Activated naive CD8-positive, alpha-beta T cell (primary cell): Measurements from ENCODE around the gene RYR3.

Experiments
- H3K27ac Mint-ChIP-seq: one replicate; pipeline ENCODE4 v1.8.0; 2021; ENCODE audit warnings: mixed read lengths
- H3K27me3 Mint-ChIP-seq: one replicate; pipeline ENCODE4 v1.8.0; 2021; ENCODE audit warnings: mixed read lengths
- H3K36me3 Mint-ChIP-seq: one replicate; pipeline ENCODE4 v1.8.0; 2021; ENCODE audit warnings: mixed read lengths
- H3K4me1 Mint-ChIP-seq: one replicate; pipeline ENCODE4 v1.8.0; 2021; ENCODE audit warnings: low read depth, mixed read lengths
- H3K4me3 Mint-ChIP-seq: one replicate; pipeline ENCODE4 v1.8.0; 2021; ENCODE audit warnings: mild to moderate bottlenecking, mixed read lengths
- H3K9me3 Mint-ChIP-seq: one replicate; pipeline ENCODE4 v1.8.0; 2021; ENCODE audit warnings: low read depth, mixed read lengths

The RYR3 gene

GRCh38 chr15:33621141-33621540, 310.4 kb downstream of the RYR3 start:
- no peaks in the 10 kb centered on the region for H3K9me3 Mint-ChIP-seq

GRCh38 chr15:33623010-33623409, 312.2 kb downstream of the RYR3 start:
- Mint-ChIP-seq H3K9me3 (no peaks in the 10 kb centered on the region), H3K27me3 (peaks cover 22% of the 10 kb centered on the region), H3K4me3 (no peak overlapping the region), H3K36me3 (no peaks in the 10 kb centered on the region), H3K27ac (no peak overlapping the region), H3K4me1 (no peaks in the 10 kb centered on the region)

More at GRCh38 chr15:33621141-33621540, 310.4 kb downstream of the RYR3 start:
- peaks cover 20% of the 10 kb centered on the region for H3K27me3 Mint-ChIP-seq
- H3K36me3 Mint-ChIP-seq = no peaks in the 10 kb centered on the region
- H3K4me1 Mint-ChIP-seq = no peaks in the 10 kb centered on the region
- H3K27ac Mint-ChIP-seq = no peak overlapping the region
- no peak overlapping the region for H3K4me3 Mint-ChIP-seq

GRCh38 chr15:33624439-33624838, 313.7 kb downstream of the RYR3 start:
- Mint-ChIP-seq H3K4me3 (no peak overlapping the region), H3K36me3 (no peaks in the 10 kb centered on the region), H3K27me3 (peaks cover 22% of the 10 kb centered on the region), H3K4me1 (no peaks in the 10 kb centered on the region), H3K27ac (no peak overlapping the region), H3K9me3 (no peaks in the 10 kb centered on the region)

GRCh38 chr15:33629647-33630046, 318.9 kb downstream of the RYR3 start:
- Mint-ChIP-seq H3K9me3 (no peaks in the 10 kb centered on the region), H3K4me1 (no peaks in the 10 kb centered on the region), H3K36me3 (no peaks in the 10 kb centered on the region), H3K4me3 (no peak overlapping the region), H3K27ac (no peak overlapping the region), H3K27me3 (peaks cover 9% of the 10 kb centered on the region)

DNA sequence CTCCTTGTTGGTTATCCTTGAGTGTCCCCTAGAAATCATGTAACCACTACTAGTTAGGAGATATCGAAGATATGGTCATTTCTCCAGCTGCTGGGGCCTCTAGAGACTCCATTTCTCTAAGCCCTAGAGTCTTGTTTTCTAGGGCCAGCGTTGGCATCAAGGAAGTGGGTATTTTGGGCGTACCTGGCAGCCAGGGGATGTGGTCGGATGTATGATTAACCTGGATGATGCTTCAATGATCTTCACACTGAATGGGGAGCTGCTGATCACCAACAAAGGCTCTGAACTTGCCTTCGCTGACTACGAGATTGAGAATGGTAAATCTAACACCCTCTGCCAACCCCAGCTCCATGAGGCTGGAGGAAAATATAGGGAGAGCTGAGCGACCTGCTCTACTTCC, 325.5 kb downstream of the RYR3 start:
- no peak overlapping the region for H3K4me3 Mint-ChIP-seq

GRCh38 chr15:33636958-33637357, 326.2 kb downstream of the RYR3 start:
- Mint-ChIP-seq H3K27me3 (peaks cover 11% of the 10 kb centered on the region), H3K9me3 (no peaks in the 10 kb centered on the region), H3K27ac (no peak overlapping the region), H3K4me1 (no peaks in the 10 kb centered on the region), H3K36me3 (no peaks in the 10 kb centered on the region), H3K4me3 (no peak overlapping the region)

More for the DNA sequence above, 325.5 kb downstream of the RYR3 start:
- Mint-ChIP-seq H3K27ac (no peak overlapping the region), H3K9me3 (no peaks in the 10 kb centered on the region), H3K36me3 (no peaks in the 10 kb centered on the region), H3K4me1 (no peaks in the 10 kb centered on the region), H3K27me3 (peaks cover 8% of the 10 kb centered on the region)

- Mint-ChIP-seq H3K27me3 (peaks cover 13% of the 10 kb centered on the region), H3K4me1 (no peaks in the 10 kb centered on the region), H3K4me3 (no peak overlapping the region), H3K9me3 (no peaks in the 10 kb centered on the region), H3K27ac (no peak overlapping the region), H3K36me3 (no peaks in the 10 kb centered on the region)
Measured at GRCh38 chr15:33638453-33638852, 327.7 kb downstream of the RYR3 start.

- no peaks in the 10 kb centered on the region for H3K36me3 Mint-ChIP-seq
- H3K4me1 Mint-ChIP-seq = no peaks in the 10 kb centered on the region
- no peak overlapping the region for H3K4me3 Mint-ChIP-seq
- no peak overlapping the region for H3K27ac Mint-ChIP-seq
- peaks cover 14% of the 10 kb centered on the region for H3K27me3 Mint-ChIP-seq
- H3K9me3 Mint-ChIP-seq = no peaks in the 10 kb centered on the region
Measured at GRCh38 chr15:33639051-33639450, 328.3 kb downstream of the RYR3 start.

- Mint-ChIP-seq H3K9me3 (no peaks in the 10 kb centered on the region), H3K27me3 (peaks cover 14% of the 10 kb centered on the region), H3K27ac (no peak overlapping the region), H3K4me1 (no peaks in the 10 kb centered on the region), H3K4me3 (no peak overlapping the region), H3K36me3 (no peaks in the 10 kb centered on the region)
Measured at GRCh38 chr15:33639456-33639855, 328.7 kb downstream of the RYR3 start.

- peaks cover 14% of the 10 kb centered on the region for H3K27me3 Mint-ChIP-seq
- H3K27ac Mint-ChIP-seq = no peak overlapping the region
- H3K9me3 Mint-ChIP-seq = no peaks in the 10 kb centered on the region
- no peak overlapping the region for H3K4me3 Mint-ChIP-seq
- H3K4me1 Mint-ChIP-seq = no peaks in the 10 kb centered on the region
- no peaks in the 10 kb centered on the region for H3K36me3 Mint-ChIP-seq
Measured at GRCh38 chr15:33639978-33640377, 329.2 kb downstream of the RYR3 start.

- Mint-ChIP-seq H3K4me1 (no peaks in the 10 kb centered on the region), H3K27ac (no peak overlapping the region), H3K27me3 (peaks cover 10% of the 10 kb centered on the region), H3K36me3 (no peaks in the 10 kb centered on the region), H3K4me3 (no peak overlapping the region), H3K9me3 (no peaks in the 10 kb centered on the region)
Measured at GRCh38 chr15:33641069-33641468, 330.3 kb downstream of the RYR3 start.

DNA sequence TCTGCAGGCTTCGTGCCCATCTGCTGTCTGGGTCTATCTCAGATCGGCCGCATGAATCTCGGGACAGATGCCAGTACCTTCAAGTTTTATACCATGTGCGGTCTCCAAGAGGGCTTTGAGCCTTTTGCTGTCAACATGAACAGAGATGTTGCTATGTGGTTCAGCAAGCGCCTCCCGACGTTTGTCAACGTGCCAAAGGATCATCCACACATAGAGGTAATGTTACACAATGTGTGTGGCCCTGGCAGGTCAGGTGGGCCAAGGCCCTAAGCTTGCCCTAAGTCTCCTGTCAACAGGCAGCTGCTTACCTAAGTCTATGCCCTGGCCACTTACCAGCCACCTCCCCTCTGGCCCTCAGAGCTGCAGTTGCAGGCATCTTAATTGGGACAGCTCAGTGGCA, 333.5 kb downstream of the RYR3 start:
- Mint-ChIP-seq H3K27ac (no peak overlapping the region), H3K4me1 (no peaks in the 10 kb centered on the region)

DNA sequence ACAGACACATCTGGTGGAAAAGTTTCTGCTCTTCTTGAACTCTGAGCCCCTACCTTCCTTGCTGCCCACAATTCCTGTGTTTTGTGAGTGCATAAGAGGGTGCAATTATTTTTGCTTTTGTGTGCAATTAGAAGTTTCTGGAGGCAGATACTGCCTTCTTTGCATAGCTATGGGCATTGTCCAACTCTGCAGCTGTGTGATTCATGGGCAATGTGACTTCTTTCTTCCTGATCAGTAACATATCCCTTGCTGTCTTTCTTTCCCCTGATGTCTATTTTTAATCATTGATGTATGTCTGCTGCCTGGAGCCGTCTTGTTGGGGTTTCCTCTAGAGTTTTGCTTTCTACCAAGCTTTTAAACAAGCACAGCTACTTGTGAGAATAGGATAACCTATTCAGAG, 336.0 kb downstream of the RYR3 start:
- Mint-ChIP-seq H3K4me1 (no peaks in the 10 kb centered on the region), H3K4me3 (no peak overlapping the region), H3K36me3 (no peaks in the 10 kb centered on the region), H3K27me3 (peaks cover 10% of the 10 kb centered on the region), H3K27ac (no peak overlapping the region), H3K9me3 (no peaks in the 10 kb centered on the region)

More for the DNA sequence above, 333.5 kb downstream of the RYR3 start:
- H3K4me3 Mint-ChIP-seq = no peak overlapping the region
- H3K27me3 Mint-ChIP-seq = peaks cover 8% of the 10 kb centered on the region
- H3K36me3 Mint-ChIP-seq = no peaks in the 10 kb centered on the region
- H3K9me3 Mint-ChIP-seq = no peaks in the 10 kb centered on the region

GRCh38 chr15:33649217-33649933, 338.6 kb downstream of the RYR3 start:
- Mint-ChIP-seq H3K27me3 (peaks cover 4% of the 10 kb centered on the region), H3K9me3 (no peaks in the 10 kb centered on the region), H3K36me3 (no peaks in the 10 kb centered on the region), H3K27ac (no peak overlapping the region), H3K4me1 (no peaks in the 10 kb centered on the region), H3K4me3 (no peak overlapping the region)

DNA sequence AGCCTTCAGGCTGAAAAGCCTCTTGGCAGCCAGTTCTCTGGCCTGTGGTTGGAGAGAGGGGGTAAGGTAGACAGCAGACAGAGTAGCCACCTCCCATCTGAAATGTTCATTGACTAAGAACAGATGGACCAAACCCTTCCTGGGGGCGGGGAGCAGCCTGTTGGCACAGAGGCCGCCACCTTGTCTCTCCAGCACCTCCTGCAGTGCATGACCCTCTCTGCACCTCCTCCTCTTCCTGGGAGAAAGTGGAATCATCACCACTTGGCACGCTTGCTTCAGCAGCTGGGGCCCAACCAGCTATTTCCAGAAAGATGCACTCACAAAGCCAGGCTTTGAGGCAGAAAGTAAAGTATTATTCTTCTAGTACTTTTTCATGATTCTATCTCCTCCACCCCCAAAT, 344.1 kb downstream of the RYR3 start:
- no peak overlapping the region for H3K27ac Mint-ChIP-seq
- no peaks in the 10 kb centered on the region for H3K4me1 Mint-ChIP-seq

DNA sequence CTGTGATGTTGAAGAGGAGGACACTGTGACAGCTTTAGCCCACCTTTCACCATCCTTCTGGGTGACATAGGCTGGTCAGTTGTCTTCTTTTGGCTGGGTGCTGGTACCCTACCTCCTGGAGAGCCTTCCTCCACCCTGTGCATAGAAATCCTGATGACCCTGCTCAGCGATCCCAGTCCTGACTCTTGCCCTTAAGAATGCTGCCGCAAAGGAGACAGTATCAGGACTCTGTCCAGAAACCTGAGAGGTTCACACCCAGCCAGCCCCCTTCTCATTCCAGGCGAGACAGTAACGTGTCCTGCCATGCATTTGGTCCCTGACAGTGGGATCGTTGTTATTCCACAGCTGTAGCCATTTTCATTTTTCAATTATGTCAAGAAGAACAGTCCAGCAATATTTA, 344.7 kb downstream of the RYR3 start:
- no peaks in the 10 kb centered on the region for H3K4me1 Mint-ChIP-seq
- H3K9me3 Mint-ChIP-seq = no peaks in the 10 kb centered on the region
- H3K27ac Mint-ChIP-seq = no peak overlapping the region
- H3K27me3 Mint-ChIP-seq = no peaks in the 10 kb centered on the region
- H3K4me3 Mint-ChIP-seq = no peak overlapping the region
- no peaks in the 10 kb centered on the region for H3K36me3 Mint-ChIP-seq

More for the DNA sequence above, 344.1 kb downstream of the RYR3 start:
- no peaks in the 10 kb centered on the region for H3K36me3 Mint-ChIP-seq
- no peaks in the 10 kb centered on the region for H3K27me3 Mint-ChIP-seq
- no peaks in the 10 kb centered on the region for H3K9me3 Mint-ChIP-seq
- no peak overlapping the region for H3K4me3 Mint-ChIP-seq
